ENCODE data around the gene KIF26B.

GRCh38 chr1:245600658-245601057 is 445.9 kb downstream of the KIF26B start:
- TF ChIP-seq CTCF (IDR thresholded peaks at IDR 0.05; ENCODE audit: low read depth, low read length) (no peak), EZH2phosphoT487 (IDR thresholded peaks at IDR 0.05; ENCODE audit: low read depth) (no peak)

All from OCI-LY3 (cell line).